SK-N-SH (cell line): ENCODE measurements around the gene BMP7. TPM values are rescaled to one million over a fixed set of nuclear protein-coding genes. Genes with fewer than 3 reads are reported as not detected.

ENCODE experiments used
- CTCF ChIA-PET: fragments of 300-600, 350-600 bp; formaldehyde crosslinking; extraction: SDS; loops from one replicate; lab custom pipeline; 2021; lab: Yijun Ruan, JAX
- POLR2A ChIA-PET: fragments of 350-600 bp; sonication (Branson Sonifier 250); formaldehyde crosslinking; extraction: SDS; loops from one replicate; lab custom pipeline; 2020; ENCODE audit warnings: antibody characterized with exemption, inconsistent platforms; lab: Yijun Ruan, JAX
- DNase-seq: peaks from one replicate; pipeline ENCODE4 v3.0.0; 2012
- H2AFZ ChIP-seq: fragments of 200-600 bp; sonication (generic); 2 replicates; pipeline ENCODE4 v1.8.1; 2016; ENCODE audit warnings: antibody characterized with exemption, mild to moderate bottlenecking, low read depth
- H3F3A ChIP-seq: fragments of 200-600 bp; sonication (generic); replicated peaks from 2 replicates; pipeline ENCODE3; 2016; ENCODE audit warnings: antibody characterized with exemption, mild to moderate bottlenecking; ENCODE audit not compliant: insufficient read depth
- H3K27ac ChIP-seq, 2 experiments: fragments of 200-500 bp in 1 of 2; fragments of 200-600 bp in 1 of 2; sonication (Bioruptor generic) in 1 of 2; sonication (generic), shearing (Covaris generic) in 1 of 2; 2 replicates each; pipeline versions ENCODE4 v1.5.1 to v1.6.1; 2014 to 2016; ENCODE audit warnings: low read depth in 2 of 2, inconsistent platforms in 1 of 2, low read length in 1 of 2, mild to moderate bottlenecking in 1 of 2, mixed read lengths in 1 of 2
- H3K27me3 ChIP-seq: fragments of 200-600 bp; sonication (generic), shearing (Covaris generic); 2 replicates; pipeline ENCODE4 v1.6.1; 2016; ENCODE audit warnings: mixed run types; ENCODE audit not compliant: insufficient read depth
- H3K36me3 ChIP-seq, 2 experiments: fragments of 200-500 bp in 1 of 2; fragments of 200-600 bp in 1 of 2; sonication (Bioruptor generic) in 1 of 2; sonication (generic) in 1 of 2; replicated peaks in 1 of 2; 2 replicates each; pipeline versions ENCODE3 to v1.5.1; 2014 to 2016; ENCODE audit warnings: low read length in 1 of 2, mild to moderate bottlenecking in 1 of 2; ENCODE audit not compliant: insufficient read depth in 2 of 2, control insufficient read depth in 1 of 2
- H3K4me1 ChIP-seq, 2 experiments: fragments of 200-500 bp in 1 of 2; fragments of 200-600 bp in 1 of 2; sonication (Bioruptor generic) in 1 of 2; sonication (generic), shearing (Covaris generic) in 1 of 2; 2 replicates each; pipeline versions ENCODE4 v1.5.1 to v1.6.1; 2014 to 2016; ENCODE audit warnings: low read depth in 1 of 2, low read length in 1 of 2, mixed run types in 1 of 2; ENCODE audit not compliant: insufficient read depth in 2 of 2, control insufficient read depth in 1 of 2
- H3K4me2 ChIP-seq: fragments of 200-600 bp; sonication (generic), shearing (Covaris generic); 2 replicates; pipeline ENCODE4 v1.6.1; 2017; ENCODE audit warnings: mixed run types
- H3K4me3 ChIP-seq, 2 experiments: fragments of 200-500 bp in 1 of 2; fragments of 200-600 bp in 1 of 2; sonication (Bioruptor generic) in 1 of 2; sonication (generic), shearing (Covaris generic) in 1 of 2; 2 replicates each; pipeline versions ENCODE4 v1.5.1 to v1.8.1; 2014 to 2016; ENCODE audit warnings: low read depth in 2 of 2, inconsistent platforms in 1 of 2, low read length in 1 of 2, mild to moderate bottlenecking in 1 of 2, mixed read lengths in 1 of 2, moderate library complexity in 1 of 2
- H3K79me2 ChIP-seq: fragments of 200-600 bp; sonication (generic); 2 replicates; pipeline ENCODE4 v1.8.1; 2017; ENCODE audit warnings: mild to moderate bottlenecking; ENCODE audit not compliant: insufficient read depth
- H3K9ac ChIP-seq: fragments of 200-600 bp; sonication (generic); 2 replicates; pipeline ENCODE4 v1.6.1; 2017; ENCODE audit warnings: mixed run types
- H3K9me2 ChIP-seq: fragments of 200-600 bp; sonication (generic); 2 replicates; pipeline ENCODE4 v1.6.1; 2017; ENCODE audit warnings: mixed run types
- H3K9me3 ChIP-seq: fragments of 200-600 bp; sonication (generic); 2 replicates; pipeline ENCODE4 v1.6.1; 2017; ENCODE audit warnings: mixed run types, mild to moderate bottlenecking, moderate library complexity
- H4K20me1 ChIP-seq: fragments of 200-600 bp; sonication (generic); 2 replicates; pipeline ENCODE4 v1.6.1; 2017; ENCODE audit warnings: mild to moderate bottlenecking, mixed run types; ENCODE audit not compliant: insufficient read depth
- EP300 ChIP-seq, 2 experiments: IDR thresholded peaks; 2 replicates each; pipeline versions ENCODE4 v1.4.0 to v1.6.1; 2012; ENCODE audit warnings: borderline replicate concordance in 1 of 2, low read depth in 1 of 2, low read length in 1 of 2
- EZH2phosphoT487 ChIP-seq: fragments of 200-600 bp; sonication (generic); IDR thresholded peaks from 2 replicates; pipeline ENCODE4 v1.6.1; 2017; ENCODE audit warnings: low read depth, mixed run types, mild to moderate bottlenecking, antibody characterized with exemption, moderate library complexity, borderline replicate concordance
- FOXJ3 ChIP-seq: sonication (generic); formaldehyde crosslinking; IDR thresholded peaks from 2 replicates; pipeline ENCODE4 v1.5.1; 2020; ENCODE audit warnings: mild to moderate bottlenecking, missing genetic modification reagents
- MXI1 ChIP-seq: IDR thresholded peaks from 2 replicates; pipeline ENCODE4 v1.6.1; 2012; ENCODE audit warnings: mild to moderate bottlenecking, low read depth, low read length, improper control_type of control experiment
- NRF1 ChIP-seq: IDR thresholded peaks from 2 replicates; pipeline ENCODE4 v1.6.1; 2012; ENCODE audit warnings: low read depth, mild to moderate bottlenecking, low read length
- RAD21 ChIP-seq: IDR thresholded peaks from 2 replicates; pipeline ENCODE4 v1.6.1; 2012; ENCODE audit warnings: mild to moderate bottlenecking, low read length
- RCOR1 ChIP-seq: fragments of 150-350 bp; IDR thresholded peaks from 2 replicates; pipeline ENCODE4 v1.6.1; 2017; ENCODE audit warnings: antibody characterized with exemption, low read length
- TAF1 ChIP-seq: IDR thresholded peaks from 2 replicates; pipeline ENCODE4 v1.6.1; 2012; ENCODE audit warnings: low read depth, mild to moderate bottlenecking, low read length, moderate library complexity, borderline replicate concordance
- TCF12 ChIP-seq: IDR thresholded peaks from 2 replicates; pipeline ENCODE4 v1.4.0; 2012
- TEAD4 ChIP-seq: IDR thresholded peaks from 2 replicates; pipeline ENCODE4 v1.4.0; 2012; ENCODE audit warnings: mild to moderate bottlenecking, borderline replicate concordance; ENCODE audit not compliant: insufficient read depth
- YY1 ChIP-seq: IDR thresholded peaks from 2 replicates; pipeline ENCODE4 v1.4.0; 2012; ENCODE audit warnings: low read depth, mild to moderate bottlenecking
- WGBS: methylation state at CpG from one replicate; pipeline ENCODE4 v1.1.6; 2017; ENCODE audit warnings: low lambda C conversion rate; 5-methylcytosine and 5-hydroxymethylcytosine counted together
- polyA plus RNA-seq, 3 experiments: library from polyadenylated mRNA; depleted of rRNA; stranded (reverse); fragments of >200 nt; gene quantifications; 2 replicates each; pipeline ENCODE4 v1.2.3, GENCODE V29; 2012
- TF ChIP-seq, protein P1 (sequence below): fragments of 200-600 bp; sonication (generic); IDR thresholded peaks from 2 replicates; pipeline ENCODE4 v1.6.1; 2017; ENCODE audit warnings: antibody characterized with exemption, mild to moderate bottlenecking, moderate library complexity
- TF ChIP-seq, protein P2 (sequence below): IDR thresholded peaks from 2 replicates; pipeline ENCODE4 v1.4.0; 2012; ENCODE audit warnings: low read depth, borderline replicate concordance
- TF ChIP-seq, protein P3 (sequence below): fragments of 150-350 bp; IDR thresholded peaks from 2 replicates; pipeline ENCODE4 v1.6.1; 2017; ENCODE audit warnings: antibody characterized with exemption, low read length, low read depth, borderline replicate concordance

BMP7 gene
- polyA plus RNA-seq, 1 of the 3 experiments (the other 2 are of a cell fraction): not detected

DNA sequence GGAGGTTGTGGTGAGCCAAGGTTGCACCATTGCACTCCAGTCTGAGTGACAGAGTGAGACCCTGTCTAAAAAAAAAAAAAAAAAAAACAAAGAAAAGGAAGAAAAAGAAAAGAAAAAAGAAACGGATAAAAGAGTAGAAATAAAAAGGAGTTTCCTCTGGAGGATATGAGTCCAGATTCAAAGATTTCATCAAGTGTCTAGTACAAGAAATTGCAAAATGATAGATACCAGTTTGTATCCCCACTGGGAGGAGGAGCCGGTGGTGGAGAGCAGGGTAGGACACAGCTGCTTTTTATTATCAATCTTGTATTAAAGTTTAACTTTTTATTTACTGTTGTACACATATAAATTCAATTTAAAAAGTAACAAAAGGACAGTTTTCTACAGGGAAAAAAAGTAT lies 113.9 kb downstream of the BMP7 start:
- DNase-seq: no peak
- 52% methylated on average over 2 of the region's 2 CpGs for WGBS

DNA sequence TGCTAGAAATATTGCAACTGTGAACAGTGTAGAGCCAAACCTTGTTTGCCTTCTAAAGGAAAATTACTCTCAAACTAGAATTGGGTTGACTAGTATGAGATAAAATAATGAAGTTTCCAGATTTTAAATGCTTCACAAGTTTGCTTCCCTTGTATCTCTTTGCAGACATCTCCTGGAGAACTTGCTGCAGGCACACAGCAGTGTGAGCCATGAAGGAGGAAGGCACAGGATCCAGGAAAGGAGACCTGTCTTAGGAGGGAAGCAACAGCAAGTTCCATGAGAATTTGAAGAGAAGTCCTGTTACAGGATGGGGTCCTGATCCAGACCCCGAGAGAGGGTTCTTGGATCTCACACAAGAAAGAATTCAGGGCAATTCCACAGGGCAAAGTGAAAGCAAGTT lies 115.9 kb downstream of the BMP7 start:
- no peaks in the 10 kb centered on the region for H3K9me3 ChIP-seq
- H3K4me3 ChIP-seq: no peak overlapping the region
- no peaks in the 10 kb centered on the region for H3K79me2 ChIP-seq
- DNase-seq: no peak
- H3K36me3 ChIP-seq: no peaks in the 10 kb centered on the region
- H4K20me1 ChIP-seq: no peaks in the 10 kb centered on the region
- no peaks in the 10 kb centered on the region for H3F3A ChIP-seq
- no peak overlapping the region for H3K9ac ChIP-seq
- no peak for TF ChIP-seq TCF12
- H2AFZ ChIP-seq: no peak overlapping the region
- ChIA-PET POLR2A (no interaction called here), CTCF (no interaction called here)
- H3K27me3 ChIP-seq: no peaks in the 10 kb centered on the region
- no peak overlapping the region for H3K27ac ChIP-seq
- 4% methylated on average over 1 of the region's 1 CpG for WGBS
- H3K9me2 ChIP-seq: no peaks in the 10 kb centered on the region
- peaks cover 0 to 10% of the 10 kb centered on the region in 2 experiments; a peak in 1 of 4 replicates for H3K4me1 ChIP-seq
- no peak overlapping the region for H3K4me2 ChIP-seq

More for the DNA sequence above, 113.9 kb downstream of the BMP7 start:
- Histone ChIP-seq H4K20me1 (no peaks in the 10 kb centered on the region), H3K79me2 (no peaks in the 10 kb centered on the region), H3F3A (no peaks in the 10 kb centered on the region), H3K9me3 (no peaks in the 10 kb centered on the region), H3K4me3 (no peak overlapping the region), H3K36me3 (no peaks in the 10 kb centered on the region), H2AFZ (no peak overlapping the region), H3K9ac (no peak overlapping the region), H3K27ac (no peak overlapping the region), H3K9me2 (no peaks in the 10 kb centered on the region), H3K4me2 (no peak overlapping the region)
- CTCF ChIA-PET: no interaction called here
- POLR2A ChIA-PET: no interaction called here
- TF ChIP-seq, protein P1, sequence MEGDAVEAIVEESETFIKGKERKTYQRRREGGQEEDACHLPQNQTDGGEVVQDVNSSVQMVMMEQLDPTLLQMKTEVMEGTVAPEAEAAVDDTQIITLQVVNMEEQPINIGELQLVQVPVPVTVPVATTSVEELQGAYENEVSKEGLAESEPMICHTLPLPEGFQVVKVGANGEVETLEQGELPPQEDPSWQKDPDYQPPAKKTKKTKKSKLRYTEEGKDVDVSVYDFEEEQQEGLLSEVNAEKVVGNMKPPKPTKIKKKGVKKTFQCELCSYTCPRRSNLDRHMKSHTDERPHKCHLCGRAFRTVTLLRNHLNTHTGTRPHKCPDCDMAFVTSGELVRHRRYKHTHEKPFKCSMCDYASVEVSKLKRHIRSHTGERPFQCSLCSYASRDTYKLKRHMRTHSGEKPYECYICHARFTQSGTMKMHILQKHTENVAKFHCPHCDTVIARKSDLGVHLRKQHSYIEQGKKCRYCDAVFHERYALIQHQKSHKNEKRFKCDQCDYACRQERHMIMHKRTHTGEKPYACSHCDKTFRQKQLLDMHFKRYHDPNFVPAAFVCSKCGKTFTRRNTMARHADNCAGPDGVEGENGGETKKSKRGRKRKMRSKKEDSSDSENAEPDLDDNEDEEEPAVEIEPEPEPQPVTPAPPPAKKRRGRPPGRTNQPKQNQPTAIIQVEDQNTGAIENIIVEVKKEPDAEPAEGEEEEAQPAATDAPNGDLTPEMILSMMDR: no peak
- TF ChIP-seq NRF1 (no peak), RAD21 (no peak), YY1 (no peak), FOXJ3 (CRISPR knock-in tag) (no peak), TAF1 (no peak), TEAD4 (no peak), EP300 (IDR thresholded peaks at IDR 0.05; ENCODE audit: borderline replicate concordance in 1 of 2, low read depth in 1 of 2, low read length in 1 of 2) (no peak), TCF12 (no peak), RCOR1 (no peak), MXI1 (no peak), EZH2phosphoT487 (no peak)
- TF ChIP-seq, protein P2, sequence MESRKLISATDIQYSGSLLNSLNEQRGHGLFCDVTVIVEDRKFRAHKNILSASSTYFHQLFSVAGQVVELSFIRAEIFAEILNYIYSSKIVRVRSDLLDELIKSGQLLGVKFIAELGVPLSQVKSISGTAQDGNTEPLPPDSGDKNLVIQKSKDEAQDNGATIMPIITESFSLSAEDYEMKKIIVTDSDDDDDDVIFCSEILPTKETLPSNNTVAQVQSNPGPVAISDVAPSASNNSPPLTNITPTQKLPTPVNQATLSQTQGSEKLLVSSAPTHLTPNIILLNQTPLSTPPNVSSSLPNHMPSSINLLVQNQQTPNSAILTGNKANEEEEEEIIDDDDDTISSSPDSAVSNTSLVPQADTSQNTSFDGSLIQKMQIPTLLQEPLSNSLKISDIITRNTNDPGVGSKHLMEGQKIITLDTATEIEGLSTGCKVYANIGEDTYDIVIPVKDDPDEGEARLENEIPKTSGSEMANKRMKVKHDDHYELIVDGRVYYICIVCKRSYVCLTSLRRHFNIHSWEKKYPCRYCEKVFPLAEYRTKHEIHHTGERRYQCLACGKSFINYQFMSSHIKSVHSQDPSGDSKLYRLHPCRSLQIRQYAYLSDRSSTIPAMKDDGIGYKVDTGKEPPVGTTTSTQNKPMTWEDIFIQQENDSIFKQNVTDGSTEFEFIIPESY: no peak
- TF ChIP-seq, protein P3, sequence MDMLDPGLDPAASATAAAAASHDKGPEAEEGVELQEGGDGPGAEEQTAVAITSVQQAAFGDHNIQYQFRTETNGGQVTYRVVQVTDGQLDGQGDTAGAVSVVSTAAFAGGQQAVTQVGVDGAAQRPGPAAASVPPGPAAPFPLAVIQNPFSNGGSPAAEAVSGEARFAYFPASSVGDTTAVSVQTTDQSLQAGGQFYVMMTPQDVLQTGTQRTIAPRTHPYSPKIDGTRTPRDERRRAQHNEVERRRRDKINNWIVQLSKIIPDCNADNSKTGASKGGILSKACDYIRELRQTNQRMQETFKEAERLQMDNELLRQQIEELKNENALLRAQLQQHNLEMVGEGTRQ: no peak
- TF ChIP-seq, all 33 proteins: peak for 0
- Histone ChIP-seq H3K27me3 (no peaks in the 10 kb centered on the region), H3K4me1 (peaks cover 0 to 10% of the 10 kb centered on the region in 2 experiments; a peak in 1 of 4 replicates)
